B cell (primary cell): ENCODE results near the gene EIF4G2. TPM values are rescaled to one million over a fixed set of nuclear protein-coding genes. Genes with fewer than 3 reads are reported as not detected.

Source experiments
- ATAC-seq: fragments of 200-7000 bp; cut with Tn5 transposase; one replicate; pipeline ENCODE4 v1.10.0; 2021; ENCODE audit warnings: low read depth, mild to moderate bottlenecking, moderate number of reproducible peaks, moderate library complexity
- CTCF ChIA-PET: fragments of 350-600 bp; sonication (Branson Sonifier 250); formaldehyde crosslinking; loops from one replicate; lab custom pipeline; 2021; ENCODE audit warnings: antibody characterized with exemption, inconsistent platforms; lab: Charles Lee
- POLR2A ChIA-PET: fragments of 350-600 bp; sonication (Branson Sonifier 250); formaldehyde crosslinking; loops from one replicate; lab custom pipeline; 2021; ENCODE audit warnings: antibody characterized with exemption; lab: Charles Lee
- DNase-seq: peaks from one replicate; pipeline ENCODE4 v3.0.0; 2013
- H2AFZ ChIP-seq: 2 replicates; pipeline ENCODE4 v1.6.1; 2012; ENCODE audit warnings: mild to moderate bottlenecking, low read depth, low read length; ENCODE audit not compliant: insufficient read depth, poor library complexity, severe bottlenecking
- H3K27ac ChIP-seq, 2 donors: 1 replicate in 1 of 2; 2 replicates in 1 of 2; pipeline ENCODE4 v1.5.1; 2012 to 2013; ENCODE audit warnings: low read length in 2 of 2, mild to moderate bottlenecking in 2 of 2, moderate library complexity in 1 of 2
- H3K27me3 ChIP-seq, 4 experiments: fragments of 200-600 bp in 1 of 4; sonication (generic) in 1 of 4; replicated peaks in 1 of 4; 1 replicate in 2 of 4; 2 replicates in 2 of 4; pipeline versions ENCODE4 v1.6.1 to v1.7.0; 2013 to 2016; ENCODE audit warnings: low read length in 3 of 4, mild to moderate bottlenecking in 2 of 4, mixed read lengths in 1 of 4, moderate library complexity in 1 of 4; ENCODE audit not compliant: insufficient read depth in 4 of 4, control insufficient read depth in 3 of 4; ENCODE audit errors: control extremely low read depth in 1 of 4
- H3K36me3 ChIP-seq, 2 experiments: replicated peaks in 1 of 2; 1 replicate in 1 of 2; 2 replicates in 1 of 2; pipeline versions ENCODE4 v1.6.1 to v1.7.1; 2013; ENCODE audit warnings: low read length in 1 of 2; ENCODE audit not compliant: insufficient read depth in 2 of 2, control insufficient read depth in 1 of 2; ENCODE audit errors: control extremely low read depth in 1 of 2, extremely low read depth in 1 of 2
- H3K4me1 ChIP-seq, 2 donors: fragments of 200-600 bp in 1 of 2; sonication (generic) in 1 of 2; 1 replicate in 1 of 2; 2 replicates in 1 of 2; pipeline versions ENCODE4 v1.5.1 to v1.6.1; 2013 to 2017; ENCODE audit warnings: low read length in 2 of 2; ENCODE audit not compliant: control insufficient read depth in 2 of 2, insufficient read depth in 2 of 2
- H3K4me2 ChIP-seq: replicated peaks from 2 replicates; pipeline ENCODE3; 2012; ENCODE audit warnings: mild to moderate bottlenecking, low read depth, low read length; ENCODE audit not compliant: poor library complexity, severe bottlenecking
- H3K4me3 ChIP-seq, 5 experiments: fragments of 200-600 bp in 1 of 5; sonication (generic) in 1 of 5; 1 replicate in 3 of 5; 2 replicates in 2 of 5; pipeline versions ENCODE4 v1.5.1 to v1.7.0; 2011 to 2016; ENCODE audit warnings: low read length in 4 of 5, mild to moderate bottlenecking in 4 of 5, low read depth in 2 of 5, control low read depth in 1 of 5, moderate library complexity in 1 of 5; ENCODE audit not compliant: insufficient read depth in 1 of 5; ENCODE audit errors: control extremely low read depth in 1 of 5, extremely low read depth in 1 of 5
- H3K79me2 ChIP-seq: fragments of 200-600 bp; sonication (generic); one replicate; pipeline ENCODE4 v1.6.0; 2016; ENCODE audit warnings: low read length; ENCODE audit not compliant: control insufficient read depth, insufficient read depth
- H3K9ac ChIP-seq: fragments of 200-600 bp; sonication (generic); 2 replicates; pipeline ENCODE4 v1.6.1; 2017; ENCODE audit warnings: mild to moderate bottlenecking, low read length, moderate library complexity
- H3K9me3 ChIP-seq, 3 donors: one replicate each; pipeline versions ENCODE4 v1.6.1 to v1.7.1; 2013; ENCODE audit warnings: low read length in 2 of 3; ENCODE audit not compliant: control insufficient read depth in 2 of 3, insufficient read depth in 1 of 3; ENCODE audit errors: control extremely low read depth in 1 of 3
- H4K20me1 ChIP-seq: 2 replicates; pipeline ENCODE4 v1.6.0; 2012; ENCODE audit warnings: mild to moderate bottlenecking, low read length; ENCODE audit not compliant: insufficient read depth, control insufficient read depth, poor library complexity, severe bottlenecking
- H3K27ac Mint-ChIP-seq: one replicate; pipeline ENCODE4 v1.8.0; 2021; ENCODE audit warnings: mixed read lengths
- H3K27me3 Mint-ChIP-seq: one replicate; pipeline ENCODE4 v1.8.0; 2021; ENCODE audit warnings: mixed read lengths
- H3K4me1 Mint-ChIP-seq: one replicate; pipeline ENCODE4 v1.8.0; 2021; ENCODE audit warnings: mixed read lengths
- H3K4me3 Mint-ChIP-seq: one replicate; pipeline ENCODE4 v1.8.0; 2021; ENCODE audit warnings: mixed read lengths
- H3K9me3 Mint-ChIP-seq: one replicate; pipeline ENCODE4 v1.8.0; 2022; ENCODE audit warnings: mixed read lengths; ENCODE audit not compliant: insufficient read depth
- CTCF ChIP-seq: fragments of 200-600 bp; IDR thresholded peaks from one replicate; pipeline ENCODE4 v1.8.0; 2022; ENCODE audit warnings: antibody characterized with exemption, mild to moderate bottlenecking
- EZH2 ChIP-seq: IDR thresholded peaks from 2 replicates; pipeline ENCODE4 v1.6.1; 2012; ENCODE audit warnings: borderline replicate concordance, low read depth, mild to moderate bottlenecking, moderate library complexity, low read length; ENCODE audit not compliant: insufficient read depth, poor library complexity, severe bottlenecking
- WGBS: methylation state at CpG from one replicate; pipeline ENCODE4 v1.1.5; 2013; ENCODE audit warnings: missing lambda C conversion rate; ENCODE audit not compliant: insufficient coverage; 5-methylcytosine and 5-hydroxymethylcytosine counted together
- intact Hi-C: fragments of 100-400 bp; cut with micrococcal nuclease; formaldehyde crosslinking; loops from one replicate; pipeline ENCODE4 v1.10.0; 2022
- polyA plus RNA-seq: library from polyadenylated mRNA; depleted of rRNA; stranded (reverse); fragments of >200 nt; gene quantifications from 2 replicates; pipeline ENCODE4 v1.2.3, GENCODE V29; 2012
- total RNA-seq, 2 donors: library from RNA; stranded (reverse); fragments of 120-200 nt in 1 of 2; gene quantifications; 1 replicate in 1 of 2; 2 replicates in 1 of 2; pipeline versions ENCODE4 v1.2.3 to v1.2.4, GENCODE V29; 2013 to 2022

The EIF4G2 gene
- total and polyA plus RNA-seq, 2 donors (not counting 1 experiment from before 2014, with no cell fraction given): 275 to 592 TPM

GRCh38 chr11:10797531-10797930 is 11.2 kb downstream of the EIF4G2 start:
- Mint-ChIP-seq H3K27ac (no peak overlapping the region), H3K9me3 (no peaks in the 10 kb centered on the region), H3K27me3 (no peaks in the 10 kb centered on the region), H3K4me3 (no peak overlapping the region), H3K4me1 (peaks cover 17% of the 10 kb centered on the region)
- peaks cover 23 to 69% of the 10 kb centered on the region in 2 experiments for H3K36me3 ChIP-seq
- H3K4me2 ChIP-seq: no peak overlapping the region
- TF ChIP-seq CTCF (no peak), EZH2 (no peak)
- peaks cover 10 to 13% of the 10 kb centered on the region in 2 donors for H3K4me1 ChIP-seq
- H3K4me3 ChIP-seq: no peak overlapping the region
- H4K20me1 ChIP-seq: peaks cover 11% of the 10 kb centered on the region
- POLR2A ChIA-PET: no interaction called here
- DNase-seq: no peak
- H3K9me3 ChIP-seq: no peaks in the 10 kb centered on the region
- CTCF ChIA-PET: interaction anchor here (1.2 to 2.1 kb wide), 2 partner anchors 27 to 136 kb away, joined by 3 to 9 read pairs; no protein-coding TSS in a partner anchor
- H3K79me2 ChIP-seq: peaks cover 3% of the 10 kb centered on the region
- no CpG with 5 or more reads among the region's 3 CpGs for WGBS
- H3K27ac ChIP-seq: no peak overlapping the region
- no peaks in the 10 kb centered on the region for H3K27me3 ChIP-seq
- intact Hi-C loops: no loop called here
- no peak overlapping the region for H2AFZ ChIP-seq
- no peak for ATAC-seq
- H3K9ac ChIP-seq: no peak overlapping the region

DNA sequence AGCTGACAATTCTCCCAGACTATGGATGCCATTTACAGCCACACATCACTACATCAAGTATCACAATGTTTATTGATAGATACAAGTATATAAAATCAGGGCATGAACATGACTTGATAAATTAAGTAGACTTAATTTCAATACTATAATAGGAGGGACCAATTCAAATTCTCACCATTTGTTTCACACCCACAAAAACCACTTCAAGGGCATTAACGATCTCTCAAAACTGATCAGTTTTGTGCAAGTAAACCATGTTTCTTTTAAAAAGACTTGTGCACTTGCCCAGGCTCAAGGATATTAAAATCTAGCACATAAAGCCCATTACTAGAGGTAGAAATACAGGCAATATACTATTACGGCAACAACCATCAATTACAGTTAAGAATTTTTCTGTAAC is 11.7 kb downstream of the EIF4G2 start:
- CTCF ChIA-PET: interaction anchor here (1.1 to 2.1 kb wide), 4 partner anchors 26 to 231 kb away, joined by 3 to 9 read pairs (median 4); no protein-coding TSS in a partner anchor
- Histone ChIP-seq H2AFZ (no peak overlapping the region), H3K4me3 (no peak overlapping the region), H3K36me3 (peaks cover 19 to 63% of the 10 kb centered on the region in 2 experiments), H3K27ac (no peak overlapping the region), H3K27me3 (no peaks in the 10 kb centered on the region), H3K9me3 (no peaks in the 10 kb centered on the region), H3K79me2 (no peaks in the 10 kb centered on the region), H3K4me2 (no peak overlapping the region), H3K4me1 (peaks cover 13 to 18% of the 10 kb centered on the region in 2 donors), H4K20me1 (peaks cover 9% of the 10 kb centered on the region), H3K9ac (no peak overlapping the region)
- Mint-ChIP-seq H3K4me1 (peaks cover 22% of the 10 kb centered on the region), H3K27ac (no peak overlapping the region), H3K27me3 (no peaks in the 10 kb centered on the region), H3K9me3 (no peaks in the 10 kb centered on the region), H3K4me3 (no peak overlapping the region)
- 33% methylated on average over 1 of the region's 2 CpGs for WGBS
- DNase-seq (no peak), ATAC-seq (no peak)
- intact Hi-C loops: no loop called here
- no peak for TF ChIP-seq CTCF
- TF ChIP-seq EZH2: no peak
- POLR2A ChIA-PET: no interaction called here
